Measurements from ENCODE around the gene CENPM. TPM values are rescaled to one million over a fixed set of nuclear protein-coding genes. Genes with fewer than 3 reads are reported as not detected.

The CENPM gene
- total RNA-seq, 1 experiment from 2014 or later = 130 TPM

DNA sequence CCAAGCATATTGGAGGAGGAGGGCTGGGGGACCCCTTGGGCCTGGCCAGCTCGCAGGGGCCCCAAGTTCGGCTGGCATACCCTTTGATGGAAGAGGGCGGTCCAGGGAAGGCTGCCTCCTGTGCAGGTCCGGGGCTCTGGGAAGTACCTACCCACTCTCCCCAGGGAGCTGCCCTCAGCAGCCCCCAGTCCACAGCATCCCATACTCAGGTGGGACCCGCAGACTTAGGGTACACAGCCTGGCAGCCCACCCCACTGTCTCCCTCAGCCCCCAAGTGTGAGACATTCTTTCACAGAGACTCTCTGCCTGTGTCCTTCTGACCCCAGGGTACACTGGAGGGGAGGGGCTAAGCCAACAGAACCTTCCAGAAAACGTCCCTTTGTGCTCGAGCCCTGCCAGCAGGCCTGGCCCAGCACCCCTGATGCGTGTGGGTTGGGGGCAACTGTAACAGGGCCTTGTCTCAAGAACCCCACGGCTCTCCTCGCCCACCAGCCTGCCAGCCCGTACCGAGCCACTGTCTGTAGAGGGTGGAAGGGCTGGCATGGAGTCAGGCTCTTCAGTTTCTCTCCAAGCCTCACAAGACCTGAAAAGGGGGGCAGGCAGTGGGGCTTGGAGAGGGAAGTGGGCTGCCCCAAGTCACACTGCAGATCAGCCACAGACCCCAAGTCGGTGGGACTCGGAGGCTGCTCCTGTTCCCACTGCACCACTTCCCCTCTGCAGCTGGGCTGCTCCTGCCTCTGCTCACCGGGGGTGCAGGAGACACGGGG lies 13.4 kb downstream of the CENPM start:
- no peak for DNase-seq (ENCODE audit: low spot score)

DNA sequence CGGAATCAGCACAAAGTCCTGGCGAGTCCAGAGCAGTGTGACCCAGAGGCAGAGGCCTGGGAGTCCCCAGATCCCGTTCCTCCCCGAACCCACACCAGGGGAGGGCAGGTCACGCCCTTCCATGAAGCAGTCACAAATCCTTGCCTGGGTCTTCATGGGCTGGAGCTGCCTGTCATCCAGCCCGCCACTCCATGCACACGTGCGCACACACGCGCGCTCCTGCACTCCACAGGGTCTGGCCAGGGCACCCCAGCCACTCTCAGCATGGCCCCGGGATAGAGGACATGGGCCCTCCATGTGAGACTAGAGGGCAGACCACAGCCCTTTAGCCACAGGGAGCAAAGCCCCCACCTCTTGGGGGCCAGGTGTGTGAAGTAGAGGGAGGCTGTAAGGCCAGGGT lies 14.6 kb downstream of the CENPM start:
- no peak for DNase-seq (ENCODE audit: low spot score)

DNA sequence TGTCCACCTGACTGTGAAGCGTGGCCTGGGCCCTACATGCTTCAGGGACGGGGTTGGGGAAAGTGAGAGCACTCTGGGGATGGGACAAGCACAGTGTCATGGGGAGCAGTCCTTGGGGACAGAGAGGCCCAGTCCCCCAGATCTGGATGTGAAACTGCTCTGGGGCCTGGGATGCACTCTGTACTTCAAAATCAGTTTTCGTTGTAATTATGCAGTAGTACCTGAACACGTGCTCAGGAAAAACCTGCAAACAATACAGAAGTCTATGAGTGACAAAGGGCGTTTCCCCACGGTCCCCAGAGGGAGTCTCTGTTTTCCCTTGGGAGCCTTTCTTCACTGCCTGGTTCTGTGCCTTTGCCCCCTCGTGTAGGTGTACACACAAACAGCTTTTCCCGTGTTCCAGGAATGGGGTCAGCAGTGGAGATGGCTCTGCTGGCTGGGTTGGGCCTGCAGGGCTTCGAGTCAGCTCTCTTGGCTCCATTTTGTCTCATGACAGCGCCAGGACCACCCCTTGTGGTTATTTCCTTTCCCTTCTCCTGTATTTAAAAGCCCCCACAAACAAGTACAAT lies 15.2 kb downstream of the CENPM start:
- no peak for DNase-seq (ENCODE audit: low spot score)

GRCh38 chr22:41929418-41929810 lies 17.5 kb downstream of the CENPM start:
- no peak for DNase-seq (ENCODE audit: low spot score)

DNA sequence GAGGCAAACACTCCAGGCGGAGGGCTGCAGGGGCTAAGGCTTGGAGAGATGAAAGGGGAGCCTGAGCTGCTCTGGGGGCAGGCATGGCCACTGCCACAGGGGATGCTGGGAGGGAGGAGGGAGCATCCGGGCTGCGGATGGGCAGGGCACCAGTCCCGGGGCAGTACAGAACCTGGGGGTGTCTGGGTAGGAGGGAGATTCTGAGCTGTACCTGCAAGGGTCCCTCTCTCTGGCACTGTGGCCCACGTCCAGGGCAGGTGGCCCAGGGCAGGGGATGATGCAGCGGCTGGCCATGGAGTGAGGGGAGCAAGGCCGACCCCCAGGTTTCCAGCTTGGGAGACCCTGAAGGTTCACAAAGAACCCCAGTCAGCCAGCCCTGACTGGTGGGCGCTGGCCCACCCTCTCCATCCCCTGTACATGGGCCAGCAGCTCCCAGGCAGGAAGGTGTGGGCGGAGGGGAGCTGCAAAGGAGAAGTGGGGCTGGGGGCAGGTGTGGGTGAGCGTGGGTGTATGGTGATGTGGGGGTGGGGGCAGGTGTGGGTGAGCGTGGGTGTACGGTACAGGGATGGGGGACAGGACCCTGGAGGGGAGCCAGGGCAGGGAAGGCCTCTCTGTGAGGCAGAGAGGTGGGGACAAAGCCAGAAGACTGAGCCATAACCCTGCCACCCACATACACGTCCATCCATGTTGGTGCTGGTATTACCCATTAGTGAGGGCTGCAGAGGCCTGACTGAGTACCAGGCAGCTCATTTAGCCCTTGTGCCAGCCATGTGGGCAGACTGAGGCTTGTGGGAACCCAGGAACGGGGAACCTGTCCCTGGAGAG lies 18.1 kb downstream of the CENPM start:
- no peak for DNase-seq (ENCODE audit: low spot score)

GRCh38 chr22:41927813-41928212 lies 19.1 kb downstream of the CENPM start:
- no peak for DNase-seq (ENCODE audit: low spot score)

DNA sequence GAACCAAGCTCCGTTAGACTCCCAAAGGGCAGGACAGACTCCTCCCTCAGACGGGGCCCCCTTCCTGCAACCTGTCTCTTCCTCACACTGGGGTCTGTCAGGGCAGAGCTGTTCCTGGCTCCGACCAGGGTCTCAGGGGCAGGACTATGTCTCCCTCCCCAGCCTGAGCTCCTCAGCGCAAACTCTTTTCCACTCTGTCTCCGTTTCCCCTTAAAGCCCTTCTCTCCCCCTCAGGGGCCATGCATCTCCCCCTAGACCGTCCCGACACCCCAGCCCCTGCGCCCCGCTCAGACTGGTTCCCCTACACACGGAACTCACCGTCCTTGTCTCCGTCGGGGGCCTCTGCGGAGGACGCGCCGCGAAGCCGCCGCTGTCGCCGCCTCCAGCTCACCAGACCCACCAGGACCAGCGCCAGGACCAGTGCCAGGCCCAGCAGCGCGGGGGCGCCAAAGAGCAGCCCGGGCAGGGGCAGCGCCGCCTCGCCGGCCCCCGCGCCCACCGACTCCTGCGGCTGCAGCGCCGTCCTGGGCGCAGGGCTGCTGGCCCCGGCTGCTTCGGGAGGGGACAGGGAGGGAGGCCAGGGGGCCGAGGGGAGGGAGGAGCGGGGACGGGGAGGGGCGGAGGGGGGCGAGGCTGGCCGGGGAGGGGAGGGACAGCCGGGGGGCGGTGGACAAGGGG lies 21.0 kb downstream of the CENPM start:
- DNase-seq (ENCODE audit: low spot score) = no peak

DNA sequence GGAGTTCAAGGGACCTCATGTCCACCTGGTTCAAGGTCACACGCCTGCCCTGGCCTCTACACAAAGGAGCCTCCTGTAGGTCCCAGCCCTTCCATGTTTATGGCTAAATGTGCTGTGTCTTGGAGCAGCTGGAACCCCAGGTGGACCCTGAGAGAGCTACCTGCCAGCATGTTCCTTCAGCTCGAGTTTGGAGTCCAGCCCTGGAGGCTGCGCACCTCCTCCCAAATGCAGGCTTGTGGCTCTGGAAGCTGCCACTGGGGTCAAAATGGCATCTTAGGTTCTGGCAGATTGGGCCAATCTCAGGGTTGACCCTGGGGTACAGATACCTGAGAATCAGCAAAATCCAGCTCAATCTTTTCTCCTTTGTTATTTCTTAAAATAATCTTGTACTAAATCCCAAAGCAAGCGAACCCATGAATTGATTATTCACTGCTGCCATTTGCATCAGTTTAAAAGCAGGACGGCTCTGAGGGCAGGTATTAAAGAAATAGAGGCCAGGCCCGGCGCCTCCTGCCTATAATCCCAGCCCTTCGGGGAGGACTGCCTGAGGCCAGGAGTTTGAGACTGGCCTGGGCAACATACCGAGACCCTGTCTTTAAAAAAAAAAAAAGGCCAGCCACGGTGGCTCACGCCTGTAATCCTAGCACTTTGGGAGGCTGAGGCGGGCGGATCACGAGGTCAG lies 23.2 kb downstream of the CENPM start:
- no peak for DNase-seq (ENCODE audit: low spot score)

DNA sequence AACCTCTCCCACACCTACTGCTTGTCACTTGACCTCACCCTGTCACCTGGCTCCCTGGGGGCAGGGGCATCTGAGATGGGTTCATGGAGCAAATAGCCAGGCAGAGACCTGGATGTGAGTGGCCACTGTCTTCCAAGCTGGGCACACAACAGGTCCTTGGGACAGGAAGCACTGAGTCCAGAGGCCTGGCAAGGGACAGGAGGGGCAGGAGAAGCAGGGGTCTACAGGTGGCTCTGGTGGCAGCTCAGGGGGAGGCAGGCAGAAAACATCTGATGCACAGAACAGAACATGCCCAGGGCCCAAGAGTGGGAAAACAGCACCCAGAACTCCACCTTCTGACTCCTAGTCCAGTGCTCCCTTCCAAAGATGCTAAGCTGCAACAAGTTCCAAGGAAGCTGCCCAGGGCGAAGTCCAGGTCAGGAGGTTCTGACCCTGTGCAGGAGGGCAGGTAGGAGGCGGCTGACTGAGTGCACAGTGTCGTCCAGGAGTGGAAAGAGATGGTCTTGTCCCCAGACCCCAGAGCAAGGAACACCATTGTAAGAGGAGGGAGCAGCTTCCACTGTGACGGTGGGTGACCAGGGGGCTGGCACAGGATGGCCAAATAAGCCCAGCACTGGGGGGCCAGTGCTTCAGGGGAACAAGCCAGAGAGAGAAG lies 23.9 kb downstream of the CENPM start:
- DNase-seq (ENCODE audit: low spot score) = no peak

GRCh38 chr22:41922328-41922727 lies 24.6 kb downstream of the CENPM start:
- DNase-seq (ENCODE audit: low spot score) = no peak

- no peak for DNase-seq (ENCODE audit: low spot score)
Observed at GRCh38 chr22:41920271-41920976, 26.5 kb downstream of the CENPM start.

DNA sequence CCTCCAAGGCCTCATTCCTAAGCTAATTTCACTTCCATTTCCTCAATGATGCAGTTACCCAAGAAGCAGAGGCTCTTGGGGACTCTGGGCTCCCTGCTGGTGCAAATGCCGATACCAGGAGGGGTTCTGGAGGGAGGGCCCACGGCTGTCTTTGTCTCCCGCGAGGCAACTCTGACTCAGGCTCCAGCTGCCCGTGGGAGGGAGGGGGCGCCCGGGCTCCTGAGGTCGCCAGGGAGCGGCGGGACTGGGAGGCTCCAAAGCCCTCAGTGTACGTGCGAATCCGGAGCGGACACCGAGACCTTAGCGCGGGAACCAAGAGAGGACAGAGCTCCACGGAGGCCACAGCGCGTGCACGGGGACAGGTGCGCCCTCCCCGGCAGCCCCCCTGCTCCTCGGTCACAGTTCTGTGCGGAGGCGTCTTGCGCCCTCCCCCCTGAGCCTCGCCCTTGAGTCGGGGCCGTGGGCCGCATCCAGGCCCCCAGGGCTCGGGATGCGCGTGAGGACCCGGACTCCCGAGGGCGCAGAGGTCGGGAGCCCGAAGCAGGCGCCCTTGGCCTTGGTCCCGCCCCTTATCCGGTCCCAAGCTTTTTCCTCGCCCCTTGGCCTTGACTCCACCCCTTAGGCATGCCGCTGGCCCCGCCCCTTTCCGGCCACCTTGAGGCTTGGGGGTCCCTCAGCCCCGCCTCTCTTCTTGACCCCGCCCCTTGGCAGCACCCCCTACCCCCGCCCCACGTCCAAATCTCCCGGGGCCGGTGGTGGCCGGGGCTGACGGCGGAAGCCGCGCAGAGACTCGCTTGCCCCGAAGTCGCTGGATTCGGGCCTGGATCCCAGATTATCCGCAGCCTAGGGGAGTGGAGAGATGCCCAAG lies 27.4 kb downstream of the CENPM start:
- no peak for DNase-seq (ENCODE audit: low spot score)

- DNase-seq (ENCODE audit: low spot score) = peak; percentile 26
Observed at GRCh38 chr22:41917903-41918791, 28.8 kb downstream of the CENPM start.

DNA sequence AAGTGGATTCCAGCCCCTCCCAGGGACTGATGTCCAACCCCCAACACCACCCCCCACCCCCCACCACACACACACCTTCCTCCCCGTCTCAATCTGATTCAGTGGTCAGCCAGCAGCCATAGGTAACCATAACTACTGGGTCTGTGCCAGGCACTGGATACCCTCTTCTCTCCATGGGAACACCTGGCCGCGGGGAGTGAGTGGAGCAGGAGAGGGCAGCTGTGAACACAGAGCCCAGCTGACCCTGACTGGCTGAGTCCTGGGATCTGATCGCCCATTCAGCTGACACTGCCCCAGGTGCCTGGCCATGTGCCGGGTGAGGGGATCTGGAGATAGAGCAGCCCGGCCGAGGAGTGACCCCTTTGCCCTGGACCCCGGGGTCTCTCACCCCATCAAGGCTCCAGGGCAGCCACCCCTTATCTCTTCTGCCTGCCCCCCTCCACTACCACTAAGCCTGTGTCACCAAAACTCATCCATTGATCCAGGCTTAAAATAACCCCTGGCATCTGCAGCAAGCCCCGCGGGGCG lies 29.5 kb downstream of the CENPM start:
- DNase-seq (ENCODE audit: low spot score) = no peak

GRCh38 chr22:41916745-41917358 lies 30.1 kb downstream of the CENPM start:
- no peak for DNase-seq (ENCODE audit: low spot score)

GRCh38 chr22:41915786-41916493 lies 31.0 kb downstream of the CENPM start:
- no peak for DNase-seq (ENCODE audit: low spot score)
